Measurements from ENCODE around the gene ARHGEF10L.

DNA sequence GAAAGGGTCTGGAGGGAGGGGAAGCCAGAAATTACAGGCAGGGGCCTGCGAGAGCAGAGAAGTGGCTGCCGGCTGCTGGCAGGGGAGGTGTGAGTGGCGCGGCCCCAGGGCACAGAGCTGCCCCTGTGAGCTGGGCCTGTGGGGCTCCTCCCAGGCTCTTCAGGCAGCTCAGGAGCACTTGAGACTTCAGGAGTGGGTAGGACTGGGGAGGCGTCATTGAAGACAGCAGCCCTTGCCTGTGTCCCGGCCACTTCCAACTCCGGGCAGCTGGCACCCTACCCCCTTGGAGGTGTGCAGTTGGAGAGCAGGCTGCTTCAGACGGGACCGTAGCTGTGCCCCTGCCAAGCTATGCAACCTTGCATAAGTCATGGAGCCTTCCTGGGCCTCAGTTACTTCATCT lies 128.1 kb downstream of the ARHGEF10L start:
- TF ChIP-seq, protein P1, sequence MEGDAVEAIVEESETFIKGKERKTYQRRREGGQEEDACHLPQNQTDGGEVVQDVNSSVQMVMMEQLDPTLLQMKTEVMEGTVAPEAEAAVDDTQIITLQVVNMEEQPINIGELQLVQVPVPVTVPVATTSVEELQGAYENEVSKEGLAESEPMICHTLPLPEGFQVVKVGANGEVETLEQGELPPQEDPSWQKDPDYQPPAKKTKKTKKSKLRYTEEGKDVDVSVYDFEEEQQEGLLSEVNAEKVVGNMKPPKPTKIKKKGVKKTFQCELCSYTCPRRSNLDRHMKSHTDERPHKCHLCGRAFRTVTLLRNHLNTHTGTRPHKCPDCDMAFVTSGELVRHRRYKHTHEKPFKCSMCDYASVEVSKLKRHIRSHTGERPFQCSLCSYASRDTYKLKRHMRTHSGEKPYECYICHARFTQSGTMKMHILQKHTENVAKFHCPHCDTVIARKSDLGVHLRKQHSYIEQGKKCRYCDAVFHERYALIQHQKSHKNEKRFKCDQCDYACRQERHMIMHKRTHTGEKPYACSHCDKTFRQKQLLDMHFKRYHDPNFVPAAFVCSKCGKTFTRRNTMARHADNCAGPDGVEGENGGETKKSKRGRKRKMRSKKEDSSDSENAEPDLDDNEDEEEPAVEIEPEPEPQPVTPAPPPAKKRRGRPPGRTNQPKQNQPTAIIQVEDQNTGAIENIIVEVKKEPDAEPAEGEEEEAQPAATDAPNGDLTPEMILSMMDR (IDR thresholded peaks at IDR 0.05; ENCODE audit: borderline replicate concordance, extremely low read depth, low read length, poor library complexity, severe bottlenecking): no peak
- no peak for TF ChIP-seq EZH2 (IDR thresholded peaks at IDR 0.05; ENCODE audit: borderline replicate concordance, low read depth, low read length, severe bottlenecking)
